Measurements from ENCODE around the gene CYLD. TPM values are rescaled to one million over a fixed set of nuclear protein-coding genes. Genes with fewer than 3 reads are reported as not detected.

Gene CYLD
- total RNA-seq, 1 experiment from 2014 or later, result 11.9 TPM

DNA sequence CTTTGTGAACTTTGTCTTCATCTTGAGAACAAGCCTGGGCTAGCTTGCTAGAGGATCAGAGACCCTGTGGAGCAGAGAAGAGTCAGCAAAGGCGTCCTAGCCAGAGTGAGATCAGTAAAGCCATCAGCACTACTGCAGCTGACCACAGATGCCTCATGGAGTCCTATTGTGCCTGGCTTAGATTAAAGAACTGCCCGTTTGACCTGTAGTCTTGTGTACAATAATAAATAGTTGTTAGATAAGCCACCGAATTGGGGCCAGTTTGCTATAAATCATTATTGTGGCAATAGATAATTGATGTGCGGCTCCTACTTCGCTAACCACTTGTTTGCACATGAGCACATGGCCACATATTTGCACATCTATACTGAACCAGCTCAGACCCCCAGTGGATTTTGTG is 103.0 kb downstream of the CYLD start:
- CTCF ChIA-PET, result no interaction called here
- Histone ChIP-seq H3K9me3 (ENCODE audit: control insufficient read depth in 1 of 2, insufficient read depth in 1 of 2, low read depth in 1 of 2, low read length in 2 of 2) (no peaks in the 10 kb centered on the region), H3K4me1 (ENCODE audit: control insufficient read depth in 1 of 2, insufficient read depth in 2 of 2, low read length in 2 of 2) (no peaks in the 10 kb centered on the region), H3K36me3 (ENCODE audit: control insufficient read depth in 1 of 2, insufficient read depth in 2 of 2, low read length in 2 of 2) (no peaks in the 10 kb centered on the region), H3K4me2 (ENCODE audit: low read length) (no peak overlapping the region), H3K9me2 (ENCODE audit: insufficient read depth) (no peaks in the 10 kb centered on the region), H3K79me2 (ENCODE audit: insufficient read depth, low read length) (no peaks in the 10 kb centered on the region), H3K27ac (ENCODE audit: low read depth, low read length) (no peak overlapping the region), H3K27me3 (ENCODE audit: insufficient read depth, low read length) (peaks cover 5% of the 10 kb centered on the region; the same call in 1 of the 2 replicates), H2AFZ (ENCODE audit: low read depth, low read length, poor library complexity, severe bottlenecking) (no peak overlapping the region), H3K4me3 (replicated peaks in 1 of 2; ENCODE audit: low read depth in 1 of 2, low read length in 2 of 2) (no peak overlapping the region), H3K9ac (ENCODE audit: low read length) (no peak overlapping the region), H4K20me1 (ENCODE audit: insufficient read depth) (no peaks in the 10 kb centered on the region)
- RAD21 ChIA-PET (ENCODE audit: low non-redundant PET in 1 of 2, low total read pairs in 2 of 2, uncharacterized antibody in 2 of 2, unreplicated experiment in 2 of 2), result no interaction called here
- POLR2A ChIA-PET, result no interaction called here
- no peak for ATAC-seq
- no peak for DNase-seq (ENCODE audit: low read depth, low spot score)
- no TSS peak for BruUV-seq (replicated peaks)
- intact Hi-C loops (cut with micrococcal nuclease), result no loop called here
- TF ChIP-seq MAX (IDR thresholded peaks at IDR 0.05) (no peak), YY1 (IDR thresholded peaks at IDR 0.05; ENCODE audit: extremely low read depth, insufficient replicate concordance, low read depth, low read length) (no peak)

DNA sequence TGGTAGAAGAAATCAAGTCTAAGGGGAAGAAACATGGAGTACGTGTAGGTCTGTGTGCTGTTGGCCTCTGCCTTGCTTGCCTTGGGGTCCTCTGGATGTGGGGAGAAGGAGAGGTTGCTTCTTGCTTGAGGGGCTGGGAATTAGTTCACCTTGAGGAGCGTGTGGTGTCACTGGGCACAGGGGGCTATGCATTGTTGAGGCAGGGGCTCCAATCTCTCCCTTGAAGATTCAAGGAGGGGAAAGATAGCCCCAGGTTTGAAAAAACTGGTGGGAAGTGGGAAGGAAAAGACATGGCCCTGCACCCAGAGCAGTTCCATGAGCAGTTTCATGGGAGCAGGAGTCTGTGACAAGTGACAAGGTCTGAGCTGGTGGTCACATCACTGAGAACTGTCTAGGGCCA is 103.4 kb downstream of the CYLD start:
- intact Hi-C loops (cut with micrococcal nuclease), result no loop called here
- Histone ChIP-seq H3K27ac (ENCODE audit: low read depth, low read length) (no peak overlapping the region), H3K4me2 (ENCODE audit: low read length) (no peak overlapping the region), H4K20me1 (ENCODE audit: insufficient read depth) (no peaks in the 10 kb centered on the region), H3K4me3 (replicated peaks in 1 of 2; ENCODE audit: low read depth in 1 of 2, low read length in 2 of 2) (no peak overlapping the region), H3K4me1 (ENCODE audit: control insufficient read depth in 1 of 2, insufficient read depth in 2 of 2, low read length in 2 of 2) (no peaks in the 10 kb centered on the region), H3K79me2 (ENCODE audit: insufficient read depth, low read length) (no peaks in the 10 kb centered on the region), H3K27me3 (ENCODE audit: insufficient read depth, low read length) (peaks cover 5% of the 10 kb centered on the region; the same call in 1 of the 2 replicates), H3K9me3 (ENCODE audit: control insufficient read depth in 1 of 2, insufficient read depth in 1 of 2, low read depth in 1 of 2, low read length in 2 of 2) (no peaks in the 10 kb centered on the region), H2AFZ (ENCODE audit: low read depth, low read length, poor library complexity, severe bottlenecking) (no peak overlapping the region), H3K9ac (ENCODE audit: low read length) (no peak overlapping the region), H3K9me2 (ENCODE audit: insufficient read depth) (no peaks in the 10 kb centered on the region), H3K36me3 (ENCODE audit: control insufficient read depth in 1 of 2, insufficient read depth in 2 of 2, low read length in 2 of 2) (no peaks in the 10 kb centered on the region)
- DNase-seq (ENCODE audit: low read depth, low spot score) (no peak), ATAC-seq (no peak)
- no TSS peak for BruUV-seq (replicated peaks)
- TF ChIP-seq SP1 (IDR thresholded peaks at IDR 0.05; ENCODE audit: low read depth) (no peak), MAX (IDR thresholded peaks at IDR 0.05) (no peak), EZH2 (IDR thresholded peaks at IDR 0.05) (no peak), TCF7L2 (IDR thresholded peaks at IDR 0.05; ENCODE audit: borderline replicate concordance, extremely low read depth, insufficient read depth, insufficient read length) (no peak), ATF3 (IDR thresholded peaks at IDR 0.05) (no peak), SRF (IDR thresholded peaks at IDR 0.05; ENCODE audit: low read depth) (no peak), EGR1 (IDR thresholded peaks at IDR 0.05; ENCODE audit: low read depth) (no peak)
- TF ChIP-seq, protein P1, sequence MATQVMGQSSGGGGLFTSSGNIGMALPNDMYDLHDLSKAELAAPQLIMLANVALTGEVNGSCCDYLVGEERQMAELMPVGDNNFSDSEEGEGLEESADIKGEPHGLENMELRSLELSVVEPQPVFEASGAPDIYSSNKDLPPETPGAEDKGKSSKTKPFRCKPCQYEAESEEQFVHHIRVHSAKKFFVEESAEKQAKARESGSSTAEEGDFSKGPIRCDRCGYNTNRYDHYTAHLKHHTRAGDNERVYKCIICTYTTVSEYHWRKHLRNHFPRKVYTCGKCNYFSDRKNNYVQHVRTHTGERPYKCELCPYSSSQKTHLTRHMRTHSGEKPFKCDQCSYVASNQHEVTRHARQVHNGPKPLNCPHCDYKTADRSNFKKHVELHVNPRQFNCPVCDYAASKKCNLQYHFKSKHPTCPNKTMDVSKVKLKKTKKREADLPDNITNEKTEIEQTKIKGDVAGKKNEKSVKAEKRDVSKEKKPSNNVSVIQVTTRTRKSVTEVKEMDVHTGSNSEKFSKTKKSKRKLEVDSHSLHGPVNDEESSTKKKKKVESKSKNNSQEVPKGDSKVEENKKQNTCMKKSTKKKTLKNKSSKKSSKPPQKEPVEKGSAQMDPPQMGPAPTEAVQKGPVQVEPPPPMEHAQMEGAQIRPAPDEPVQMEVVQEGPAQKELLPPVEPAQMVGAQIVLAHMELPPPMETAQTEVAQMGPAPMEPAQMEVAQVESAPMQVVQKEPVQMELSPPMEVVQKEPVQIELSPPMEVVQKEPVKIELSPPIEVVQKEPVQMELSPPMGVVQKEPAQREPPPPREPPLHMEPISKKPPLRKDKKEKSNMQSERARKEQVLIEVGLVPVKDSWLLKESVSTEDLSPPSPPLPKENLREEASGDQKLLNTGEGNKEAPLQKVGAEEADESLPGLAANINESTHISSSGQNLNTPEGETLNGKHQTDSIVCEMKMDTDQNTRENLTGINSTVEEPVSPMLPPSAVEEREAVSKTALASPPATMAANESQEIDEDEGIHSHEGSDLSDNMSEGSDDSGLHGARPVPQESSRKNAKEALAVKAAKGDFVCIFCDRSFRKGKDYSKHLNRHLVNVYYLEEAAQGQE (IDR thresholded peaks at IDR 0.05; ENCODE audit: low read depth), result no peak
- POLR2A ChIA-PET, result no interaction called here
- RAD21 ChIA-PET (ENCODE audit: low non-redundant PET in 1 of 2, low total read pairs in 2 of 2, uncharacterized antibody in 2 of 2, unreplicated experiment in 2 of 2), result no interaction called here
- CTCF ChIA-PET, result no interaction called here
